Osteocyte (in vitro differentiated cells): ENCODE measurements around the gene IQSEC1. TPM values are rescaled to one million over a fixed set of nuclear protein-coding genes. Genes with fewer than 3 reads are reported as not detected.

Experiments
- DNase-seq: peaks from one replicate; pipeline ENCODE4 v3.0.0; 2021; ENCODE audit warnings: mixed read lengths; ENCODE audit not compliant: unreplicated experiment; ENCODE audit errors: extremely low spot score
- H3K27ac Mint-ChIP-seq: one replicate; pipeline ENCODE4 v1.8.0; 2021; ENCODE audit warnings: mild to moderate bottlenecking, mixed read lengths; ENCODE audit not compliant: unreplicated experiment
- H3K27me3 Mint-ChIP-seq: one replicate; pipeline ENCODE4 v1.8.0; 2021; ENCODE audit warnings: mixed read lengths; ENCODE audit not compliant: unreplicated experiment
- H3K36me3 Mint-ChIP-seq: one replicate; pipeline ENCODE4 v1.8.0; 2021; ENCODE audit warnings: mixed read lengths; ENCODE audit not compliant: unreplicated experiment
- H3K4me1 Mint-ChIP-seq: one replicate; pipeline ENCODE4 v1.8.0; 2021; ENCODE audit warnings: mixed read lengths; ENCODE audit not compliant: unreplicated experiment
- H3K4me3 Mint-ChIP-seq: one replicate; pipeline ENCODE4 v1.8.0; 2021; ENCODE audit warnings: mild to moderate bottlenecking, moderate library complexity, mixed read lengths; ENCODE audit not compliant: unreplicated experiment
- H3K9me3 Mint-ChIP-seq: one replicate; pipeline ENCODE4 v1.8.0; 2021; ENCODE audit warnings: mixed read lengths; ENCODE audit not compliant: unreplicated experiment
- CTCF ChIP-seq: fragments of 200-600 bp; sonication (generic); IDR thresholded peaks from 2 replicates; pipeline ENCODE4 v1.5.0; 2021; ENCODE audit warnings: antibody characterized with exemption, mild to moderate bottlenecking, moderate library complexity
- total RNA-seq: library from RNA; stranded (reverse); gene quantifications from 2 replicates; pipeline ENCODE4 v1.2.1, GENCODE V29; 2021

Gene IQSEC1
- total RNA-seq, 1 donor from 2014 or later = 37.9 TPM

DNA sequence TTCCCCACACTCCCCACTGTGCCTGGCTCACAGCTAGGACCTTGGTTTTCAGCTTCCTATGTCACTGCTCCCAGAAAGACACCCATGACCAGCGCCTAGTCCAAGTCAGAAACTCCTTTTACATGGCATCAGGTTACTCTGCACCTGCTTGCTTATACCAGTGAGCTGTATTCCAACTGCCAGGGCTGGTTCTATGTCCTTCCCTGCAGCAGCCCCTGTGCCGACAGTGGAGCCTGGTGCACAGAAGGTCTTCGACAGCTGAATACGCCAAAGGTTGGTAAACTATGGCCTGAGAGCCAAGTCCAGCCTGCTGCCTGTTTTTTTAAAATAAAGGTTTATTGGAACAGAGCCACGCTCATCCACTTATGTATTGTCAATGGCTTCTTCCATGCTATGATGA lies 102.5 kb downstream of the IQSEC1 start:
- H3K4me1 Mint-ChIP-seq = peaks cover 27% of the 10 kb centered on the region

DNA sequence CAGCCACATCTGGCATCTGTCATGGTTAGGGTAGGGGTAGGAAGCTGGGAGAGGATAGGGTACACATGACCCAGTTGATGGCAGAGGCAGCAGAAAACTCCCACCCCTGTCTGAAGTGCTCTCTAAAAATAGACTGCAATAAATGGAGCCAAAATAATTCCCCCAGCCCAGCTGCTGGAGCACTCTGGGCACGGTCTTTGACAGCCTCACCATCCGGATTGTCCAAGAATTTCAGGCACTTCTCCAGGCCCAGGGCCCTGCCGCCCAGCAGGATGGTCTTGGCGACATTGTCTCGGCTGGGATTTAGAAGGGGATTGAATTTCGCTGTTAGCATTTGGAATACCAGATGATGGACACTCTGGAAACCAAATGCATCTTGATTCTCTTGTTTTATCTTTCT lies 103.7 kb downstream of the IQSEC1 start:
- Mint-ChIP-seq H3K9me3 (no peaks in the 10 kb centered on the region), H3K4me1 (peaks cover 34% of the 10 kb centered on the region), H3K27ac (no peak overlapping the region), H3K36me3 (no peaks in the 10 kb centered on the region), H3K4me3 (no peak overlapping the region), H3K27me3 (no peaks in the 10 kb centered on the region)
- no peak for TF ChIP-seq CTCF
- DNase-seq = no peak

More for the DNA sequence above, 102.5 kb downstream of the IQSEC1 start:
- Mint-ChIP-seq H3K4me3 (no peak overlapping the region), H3K36me3 (no peaks in the 10 kb centered on the region), H3K9me3 (no peaks in the 10 kb centered on the region), H3K27ac (no peak overlapping the region), H3K27me3 (peaks cover 2% of the 10 kb centered on the region)
- no peak for TF ChIP-seq CTCF
- no peak for DNase-seq

- Mint-ChIP-seq H3K9me3 (no peaks in the 10 kb centered on the region), H3K27ac (no peak overlapping the region), H3K27me3 (no peaks in the 10 kb centered on the region), H3K36me3 (no peaks in the 10 kb centered on the region), H3K4me1 (peaks cover 40% of the 10 kb centered on the region), H3K4me3 (peak overlapping the region; percentile 26)
- no peak for TF ChIP-seq CTCF
- no peak for DNase-seq
Measured at GRCh38 chr3:12968541-12968940, 104.7 kb downstream of the IQSEC1 start.

DNA sequence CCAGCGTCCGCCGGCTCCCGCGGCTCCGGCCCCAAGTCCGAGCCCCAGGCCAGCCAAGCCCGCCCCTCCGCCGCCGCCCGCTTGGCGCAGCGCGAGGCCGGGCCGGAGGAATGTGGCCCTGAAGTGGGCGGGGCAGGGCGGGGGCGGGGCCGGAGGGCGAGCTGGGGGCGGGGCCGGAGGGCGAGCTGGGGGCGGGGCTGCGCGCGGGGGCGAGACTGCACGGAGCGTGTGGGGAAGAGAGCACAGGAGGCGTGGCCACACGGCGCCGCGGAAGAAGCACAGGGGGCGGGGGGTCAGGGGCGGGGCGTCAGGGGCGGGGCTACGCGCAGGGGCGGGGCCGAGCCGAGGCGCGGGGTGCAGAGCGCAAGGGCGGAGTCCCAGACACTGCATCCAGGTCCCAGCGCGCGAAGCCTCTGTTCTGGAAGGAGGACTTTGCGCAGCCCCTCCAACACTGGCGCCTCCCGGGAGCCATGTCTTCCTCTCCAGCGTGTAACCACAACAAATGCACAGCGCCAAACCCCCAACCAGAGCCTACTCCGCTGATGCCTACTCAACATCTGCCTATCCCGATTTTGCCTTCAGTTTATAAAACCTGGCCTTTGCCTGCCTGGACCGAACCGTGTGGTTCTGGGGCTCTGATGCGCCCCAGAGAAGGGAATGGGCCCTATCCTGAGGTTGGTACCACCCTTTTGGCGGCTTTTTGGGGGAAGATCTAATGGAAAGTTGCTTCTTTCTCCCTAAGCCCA lies 105.5 kb downstream of the IQSEC1 start:
- Mint-ChIP-seq H3K27ac (no peak overlapping the region), H3K4me1 (peaks cover 41% of the 10 kb centered on the region), H3K27me3 (no peaks in the 10 kb centered on the region), H3K36me3 (no peaks in the 10 kb centered on the region), H3K9me3 (no peaks in the 10 kb centered on the region), H3K4me3 (peak overlapping the region; percentile 72)
- no peak for TF ChIP-seq CTCF
- DNase-seq = peak; percentile 97

- peaks cover 41% of the 10 kb centered on the region for H3K4me1 Mint-ChIP-seq
Measured at GRCh38 chr3:12966847-12967605, 106.2 kb downstream of the IQSEC1 start.

More at GRCh38 chr3:12966847-12967605, 106.2 kb downstream of the IQSEC1 start:
- no peaks in the 10 kb centered on the region for H3K27me3 Mint-ChIP-seq
- DNase-seq = peak; percentile 86
- no peaks in the 10 kb centered on the region for H3K36me3 Mint-ChIP-seq
- peak overlapping the region; percentile 92 for H3K27ac Mint-ChIP-seq
- no peaks in the 10 kb centered on the region for H3K9me3 Mint-ChIP-seq
- H3K4me3 Mint-ChIP-seq = peak overlapping the region; percentile 97
- TF ChIP-seq CTCF = no peak
